PC-9 (cell line): ENCODE data around the gene LMF1. TPM values are rescaled to one million over a fixed set of nuclear protein-coding genes. Genes with fewer than 3 reads are reported as not detected.

Source experiments
- BruUV-seq: library from RNA; stranded (reverse); fragments of 400-500 nt; replicated peaks from 2 replicates; lab custom pipeline; 2021; lab: Mats Ljungman, UMichigan
- CTCF ChIA-PET: fragments of 300-600 bp; sonication (Branson Sonifier 250); formaldehyde crosslinking; loops from one replicate; lab custom pipeline; 2022; ENCODE audit warnings: antibody characterized with exemption; lab: Charles Lee
- POLR2A ChIA-PET: fragments of 300-600 bp; sonication (Branson Sonifier 250); formaldehyde crosslinking; loops from one replicate; lab custom pipeline; 2022; ENCODE audit warnings: antibody characterized with exemption; ENCODE audit not compliant: unreplicated experiment; lab: Charles Lee
- DNase-seq, 2 experiments: peaks; one replicate each; pipeline versions ENCODE4 v3.0.0 to v3.0.0-alpha.2; 2015 to 2022; ENCODE audit warnings: mixed read lengths in 1 of 2
- H2AFZ ChIP-seq: fragments of 200-600 bp; sonication (generic); 2 replicates; pipeline ENCODE4 v1.8.1; 2017; ENCODE audit warnings: antibody characterized with exemption
- H3F3A ChIP-seq: fragments of 200-600 bp; sonication (generic); 2 replicates; pipeline ENCODE4 v1.8.1; 2017; ENCODE audit warnings: antibody characterized with exemption, mild to moderate bottlenecking, low read depth; ENCODE audit not compliant: insufficient read depth
- H3K27ac ChIP-seq: fragments of 200-600 bp; sonication (generic); 2 replicates; pipeline ENCODE4 v1.6.1; 2016; ENCODE audit warnings: mixed run types
- H3K27me3 ChIP-seq: fragments of 200-600 bp; sonication (generic); 2 replicates; pipeline ENCODE4 v1.6.1; 2016; ENCODE audit warnings: low read depth, mixed run types; ENCODE audit not compliant: insufficient read depth
- H3K36me3 ChIP-seq: fragments of 200-600 bp; sonication (generic); 2 replicates; pipeline ENCODE4 v1.6.1; 2016; ENCODE audit warnings: low read depth, mixed run types
- H3K4me1 ChIP-seq: fragments of 200-600 bp; sonication (generic); replicated peaks from 2 replicates; pipeline ENCODE4 v1.6.1; 2016; ENCODE audit warnings: mixed run types; ENCODE audit not compliant: insufficient read depth
- H3K4me2 ChIP-seq: fragments of 200-600 bp; sonication (generic); 2 replicates; pipeline ENCODE4 v1.6.1; 2017; ENCODE audit warnings: mixed run types
- H3K4me3 ChIP-seq: fragments of 200-600 bp; sonication (generic); 2 replicates; pipeline ENCODE4 v1.6.1; 2016; ENCODE audit warnings: mixed run types
- H3K79me2 ChIP-seq: fragments of 200-600 bp; sonication (generic); 2 replicates; pipeline ENCODE4 v1.6.1; 2017; ENCODE audit warnings: low read depth, mixed run types
- H3K9me2 ChIP-seq: fragments of 200-600 bp; sonication (generic); 2 replicates; pipeline ENCODE4 v1.8.1; 2017; ENCODE audit warnings: mild to moderate bottlenecking; ENCODE audit not compliant: insufficient read depth
- H3K9me3 ChIP-seq: fragments of 200-600 bp; sonication (generic); 2 replicates; pipeline ENCODE4 v1.8.1; 2016; ENCODE audit warnings: low read depth; ENCODE audit not compliant: insufficient read depth
- H4K20me1 ChIP-seq: fragments of 200-600 bp; sonication (generic); 2 replicates; pipeline ENCODE4 v1.8.1; 2017; ENCODE audit not compliant: insufficient read depth
- EZH2 ChIP-seq: fragments of 200-600 bp; sonication (generic); IDR thresholded peaks from 2 replicates; pipeline ENCODE4 v1.8.0; 2017; ENCODE audit warnings: antibody characterized with exemption, low read depth
- intact Hi-C: fragments of 100-400 bp; cut with micrococcal nuclease; formaldehyde crosslinking; loops from one replicate; pipeline ENCODE4 v1.10.0; 2022; ENCODE audit not compliant: unreplicated experiment
- total RNA-seq: library from RNA; stranded (reverse); gene quantifications from 2 replicates; pipeline ENCODE4 v1.2.3, GENCODE V29; 2021
- TF ChIP-seq, protein P1 (sequence below): fragments of 200-600 bp; sonication (generic); conservative IDR thresholded peaks from 2 replicates; pipeline ENCODE4 v1.6.1; 2017; ENCODE audit warnings: mixed run types, antibody characterized with exemption, mild to moderate bottlenecking, moderate library complexity

The LMF1 gene
- total RNA-seq, 1 experiment from 2014 or later: 31.3 TPM

DNA sequence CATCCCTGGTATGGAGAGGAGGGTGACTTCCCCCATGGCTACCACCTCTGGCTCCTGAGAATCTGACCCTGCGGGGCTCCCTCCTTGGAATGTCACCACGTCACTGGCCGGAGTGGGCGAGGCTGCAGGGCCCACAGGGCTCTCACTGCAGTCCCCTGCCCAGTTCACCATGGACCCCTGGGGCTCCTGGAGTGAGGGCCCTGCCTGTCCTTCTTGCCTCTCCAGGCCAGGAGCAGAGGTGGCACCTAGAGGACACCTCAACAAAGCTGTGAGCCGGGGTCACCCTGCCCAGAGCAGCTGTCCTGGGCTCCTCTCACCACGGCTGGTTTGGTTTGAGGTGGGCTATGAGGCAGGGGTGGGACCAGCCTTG lies 102.4 kb downstream of the LMF1 start:
- Histone ChIP-seq H3K79me2 (no peaks in the 10 kb centered on the region), H3K9me3 (no peaks in the 10 kb centered on the region), H3K27ac (no peak overlapping the region), H3F3A (no peaks in the 10 kb centered on the region), H3K27me3 (peaks cover 23% of the 10 kb centered on the region), H3K36me3 (no peaks in the 10 kb centered on the region), H3K4me3 (no peak overlapping the region), H3K4me1 (no peaks in the 10 kb centered on the region), H4K20me1 (no peaks in the 10 kb centered on the region; the same call in 1 of the 2 replicates), H3K4me2 (no peak overlapping the region), H2AFZ (no peak overlapping the region), H3K9me2 (no peaks in the 10 kb centered on the region)
- ChIA-PET CTCF (no interaction called here), POLR2A (interaction anchor here (0.7 kb wide), 1 partner anchor 552 kb away, joined by 7 read pairs; the partner anchor contains the start of gene UQCC4)
- no peak for DNase-seq
- no TSS peak for BruUV-seq
- intact Hi-C loops: no loop called here
- TF ChIP-seq EZH2: no peak
- TF ChIP-seq, protein P1, sequence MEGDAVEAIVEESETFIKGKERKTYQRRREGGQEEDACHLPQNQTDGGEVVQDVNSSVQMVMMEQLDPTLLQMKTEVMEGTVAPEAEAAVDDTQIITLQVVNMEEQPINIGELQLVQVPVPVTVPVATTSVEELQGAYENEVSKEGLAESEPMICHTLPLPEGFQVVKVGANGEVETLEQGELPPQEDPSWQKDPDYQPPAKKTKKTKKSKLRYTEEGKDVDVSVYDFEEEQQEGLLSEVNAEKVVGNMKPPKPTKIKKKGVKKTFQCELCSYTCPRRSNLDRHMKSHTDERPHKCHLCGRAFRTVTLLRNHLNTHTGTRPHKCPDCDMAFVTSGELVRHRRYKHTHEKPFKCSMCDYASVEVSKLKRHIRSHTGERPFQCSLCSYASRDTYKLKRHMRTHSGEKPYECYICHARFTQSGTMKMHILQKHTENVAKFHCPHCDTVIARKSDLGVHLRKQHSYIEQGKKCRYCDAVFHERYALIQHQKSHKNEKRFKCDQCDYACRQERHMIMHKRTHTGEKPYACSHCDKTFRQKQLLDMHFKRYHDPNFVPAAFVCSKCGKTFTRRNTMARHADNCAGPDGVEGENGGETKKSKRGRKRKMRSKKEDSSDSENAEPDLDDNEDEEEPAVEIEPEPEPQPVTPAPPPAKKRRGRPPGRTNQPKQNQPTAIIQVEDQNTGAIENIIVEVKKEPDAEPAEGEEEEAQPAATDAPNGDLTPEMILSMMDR: no peak

DNA sequence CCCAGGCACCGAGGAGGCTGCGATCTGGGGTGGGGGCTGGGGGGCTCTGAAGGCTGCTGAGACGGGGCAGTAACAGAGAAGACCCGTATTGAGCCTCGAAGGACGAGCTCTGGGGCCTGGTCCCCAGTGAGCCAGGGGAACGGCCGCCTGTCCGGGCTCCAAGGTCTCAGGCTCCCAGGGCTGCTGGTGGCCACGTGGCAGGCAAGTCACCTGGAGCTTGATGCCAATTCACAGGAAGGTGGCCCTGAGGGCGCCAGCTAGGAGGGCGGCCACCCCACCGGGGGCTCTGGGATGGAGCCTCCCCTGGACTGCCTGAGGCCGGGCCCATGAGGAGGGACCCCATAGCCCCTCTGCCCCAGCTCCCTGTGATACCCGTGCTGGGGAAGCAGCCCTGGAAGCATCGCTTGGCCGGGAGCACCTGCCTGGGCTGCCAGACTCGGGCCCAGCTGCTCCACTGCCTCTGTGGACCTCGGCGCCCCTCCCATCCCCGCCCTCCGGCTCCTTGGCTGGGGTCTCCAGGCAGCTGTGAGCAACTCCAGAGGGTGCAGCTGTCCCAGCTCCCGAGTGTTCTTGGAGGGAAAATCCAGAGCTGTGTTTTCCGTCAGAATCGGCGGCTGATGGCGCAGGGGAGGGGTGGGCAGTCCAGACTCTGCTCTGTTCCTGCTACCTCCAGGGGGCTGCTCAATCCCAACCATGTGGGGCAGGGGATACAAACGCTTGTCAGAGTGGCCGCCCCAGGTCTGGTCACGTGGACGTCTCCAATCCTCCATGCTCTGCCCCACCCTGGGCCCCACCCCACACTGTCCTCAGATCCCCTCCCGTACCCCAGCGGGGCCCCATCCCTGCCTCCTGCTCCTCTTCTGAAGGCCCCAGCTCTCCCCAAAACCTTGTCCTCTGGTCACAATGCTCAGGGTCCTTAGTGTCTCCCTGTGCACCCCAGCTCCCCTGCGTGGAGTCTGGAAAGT lies 103.1 kb downstream of the LMF1 start:
- Histone ChIP-seq H3K4me2 (no peak overlapping the region), H3K9me2 (no peaks in the 10 kb centered on the region), H2AFZ (no peak overlapping the region), H3K27me3 (peaks cover 23% of the 10 kb centered on the region), H3K9me3 (no peaks in the 10 kb centered on the region), H3K36me3 (no peaks in the 10 kb centered on the region), H4K20me1 (no peaks in the 10 kb centered on the region; the same call in 1 of the 2 replicates), H3K4me1 (no peaks in the 10 kb centered on the region), H3K4me3 (no peak overlapping the region), H3K27ac (no peak overlapping the region), H3K79me2 (no peaks in the 10 kb centered on the region), H3F3A (no peaks in the 10 kb centered on the region)
- no TSS peak for BruUV-seq
- no peak for TF ChIP-seq EZH2
- TF ChIP-seq, protein P1: no peak
- ChIA-PET CTCF (no interaction called here), POLR2A (no interaction called here)
- intact Hi-C loops: no loop called here
- DNase-seq: no peak

DNA sequence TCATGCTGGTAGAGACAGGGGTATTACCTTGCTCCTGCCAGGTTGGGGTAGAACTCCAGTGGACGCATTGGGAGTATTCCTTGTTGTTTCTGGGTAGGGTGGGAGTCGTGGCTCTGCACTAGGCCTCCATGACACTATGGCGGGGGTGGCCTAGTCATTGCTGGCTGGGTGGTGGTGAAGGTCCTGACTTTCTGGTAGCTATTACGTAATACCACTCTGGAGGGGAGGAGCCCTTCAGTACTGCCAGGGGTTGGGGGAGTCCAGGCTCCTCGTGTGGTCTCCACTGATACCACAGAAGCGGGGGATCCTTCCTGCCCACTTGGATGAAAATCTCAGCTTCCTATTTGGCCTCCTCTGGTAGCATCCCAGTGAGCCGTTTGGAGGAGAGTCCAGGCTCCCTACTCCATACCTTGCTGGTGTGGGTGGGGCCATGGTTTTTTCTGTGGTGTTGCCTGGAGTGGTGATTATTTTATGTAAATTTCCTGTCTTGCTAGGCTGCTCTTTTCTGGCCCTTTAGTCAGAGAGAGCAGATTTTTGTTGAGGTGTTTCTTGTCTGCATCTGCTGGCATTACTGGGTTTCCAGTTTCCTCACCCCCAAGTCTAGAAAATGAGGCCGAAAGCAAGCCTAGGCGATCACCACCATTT lies 104.4 kb downstream of the LMF1 start:
- CTCF ChIA-PET: no interaction called here
- H3F3A ChIP-seq: no peaks in the 10 kb centered on the region
- no peak overlapping the region for H2AFZ ChIP-seq
- H3K4me3 ChIP-seq: no peak overlapping the region
- no peak for TF ChIP-seq EZH2
- TF ChIP-seq, protein P1: no peak
- no TSS peak for BruUV-seq
- no peaks in the 10 kb centered on the region; the same call in 1 of the 2 replicates for H4K20me1 ChIP-seq
- POLR2A ChIA-PET: no interaction called here
- intact Hi-C loops: no loop called here
- no peaks in the 10 kb centered on the region for H3K9me3 ChIP-seq
- H3K9me2 ChIP-seq: no peaks in the 10 kb centered on the region
- H3K4me1 ChIP-seq: no peaks in the 10 kb centered on the region
- peaks cover 23% of the 10 kb centered on the region for H3K27me3 ChIP-seq
- no peaks in the 10 kb centered on the region for H3K79me2 ChIP-seq
- no peaks in the 10 kb centered on the region for H3K36me3 ChIP-seq
- no peak overlapping the region for H3K4me2 ChIP-seq
- no peak overlapping the region for H3K27ac ChIP-seq
- DNase-seq: no peak
